Left kidney (tissue), 2 donors: Measurements from ENCODE around the gene INTS6. TPM values are rescaled to one million over a fixed set of nuclear protein-coding genes. Genes with fewer than 3 reads are reported as not detected.

ENCODE experiments used
- DNase-seq: peaks from one replicate; pipeline ENCODE4 v3.0.0-alpha.2; 2013
- polyA plus RNA-seq: library from polyadenylated mRNA; unstranded; fragments of 120-200 nt; gene quantifications from one replicate; pipeline ENCODE4 v1.2.1, GENCODE V29; 2013; ENCODE audit not compliant: insufficient read length

The INTS6 gene
- polyA plus RNA-seq, 1 donor, result 39.2 TPM

DNA sequence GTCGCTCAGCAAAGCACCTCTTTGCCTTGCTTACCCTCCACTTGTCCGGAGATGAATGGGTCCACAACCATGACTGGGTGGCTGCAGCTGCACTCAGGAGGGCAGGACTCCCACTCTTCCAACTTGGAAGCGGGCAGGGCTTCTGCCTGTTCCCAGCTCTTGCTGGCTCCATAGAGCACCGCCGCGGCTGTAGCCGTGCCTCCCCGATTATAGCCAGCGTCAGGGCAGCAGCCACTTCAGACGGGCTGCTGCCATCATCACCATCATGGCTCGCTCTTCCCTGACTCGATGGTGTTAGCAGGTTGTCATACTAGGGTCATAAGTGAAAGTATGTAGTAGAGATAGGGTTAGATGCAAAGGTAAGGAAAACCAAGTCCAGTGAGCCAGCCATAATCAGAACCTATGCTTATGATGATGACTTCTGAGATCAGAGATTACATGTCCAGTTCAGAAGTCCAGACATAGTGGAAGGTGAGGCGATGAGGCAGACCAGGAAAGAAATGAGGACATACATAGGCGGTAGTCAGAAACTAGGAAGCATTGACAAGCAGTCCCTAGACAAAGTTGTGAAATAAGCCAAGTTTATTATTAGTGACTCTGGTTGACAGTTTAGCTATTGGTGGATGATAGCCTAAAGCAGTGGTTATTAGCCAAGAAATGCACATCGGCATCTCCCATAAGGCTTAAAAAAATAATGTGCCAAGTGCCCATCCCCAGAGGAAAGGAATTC lies 4.4 kb upstream of the INTS6 start:
- DNase-seq, result no peak

DNA sequence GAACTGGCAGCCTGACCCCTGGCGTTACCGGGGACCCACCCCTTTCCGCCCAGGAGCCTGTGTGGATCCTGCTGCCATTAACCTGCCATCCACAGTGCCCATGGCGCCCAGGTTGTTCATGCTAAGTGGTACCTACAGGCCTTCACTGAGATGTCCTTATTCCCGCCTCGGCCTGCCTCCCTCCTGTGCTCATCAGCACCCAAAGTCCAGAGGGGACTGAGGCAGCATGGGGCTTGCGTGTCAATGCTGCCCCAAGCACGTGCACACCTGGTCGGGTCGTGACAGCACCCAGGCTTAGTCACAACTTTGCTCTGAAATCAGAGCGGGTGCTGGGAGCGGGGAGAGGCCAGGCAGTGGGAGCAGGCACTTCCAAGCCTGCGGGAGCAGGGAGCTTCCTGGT lies 3.7 kb upstream of the INTS6 start:
- no peak for DNase-seq

DNA sequence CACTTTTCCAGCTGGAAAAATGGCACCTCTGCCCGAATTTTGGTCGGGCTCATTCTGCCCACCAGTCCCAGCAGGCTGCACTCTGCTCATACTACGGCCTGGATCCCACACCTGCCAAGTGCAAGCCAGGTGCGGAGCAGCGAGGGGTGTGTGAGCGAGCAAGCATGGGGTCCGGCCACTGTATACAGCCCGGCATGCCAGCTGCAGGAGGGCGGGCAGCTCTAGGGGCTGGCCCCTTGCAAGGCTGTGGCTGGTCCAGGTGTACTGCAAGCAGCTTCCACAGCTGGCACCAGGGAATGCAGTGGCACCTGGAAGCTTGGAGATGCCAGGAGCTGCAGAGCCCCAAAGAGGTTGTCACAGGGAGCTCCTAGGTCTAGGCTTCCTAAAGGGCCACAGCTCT lies 2.7 kb upstream of the INTS6 start:
- DNase-seq, result no peak

DNA sequence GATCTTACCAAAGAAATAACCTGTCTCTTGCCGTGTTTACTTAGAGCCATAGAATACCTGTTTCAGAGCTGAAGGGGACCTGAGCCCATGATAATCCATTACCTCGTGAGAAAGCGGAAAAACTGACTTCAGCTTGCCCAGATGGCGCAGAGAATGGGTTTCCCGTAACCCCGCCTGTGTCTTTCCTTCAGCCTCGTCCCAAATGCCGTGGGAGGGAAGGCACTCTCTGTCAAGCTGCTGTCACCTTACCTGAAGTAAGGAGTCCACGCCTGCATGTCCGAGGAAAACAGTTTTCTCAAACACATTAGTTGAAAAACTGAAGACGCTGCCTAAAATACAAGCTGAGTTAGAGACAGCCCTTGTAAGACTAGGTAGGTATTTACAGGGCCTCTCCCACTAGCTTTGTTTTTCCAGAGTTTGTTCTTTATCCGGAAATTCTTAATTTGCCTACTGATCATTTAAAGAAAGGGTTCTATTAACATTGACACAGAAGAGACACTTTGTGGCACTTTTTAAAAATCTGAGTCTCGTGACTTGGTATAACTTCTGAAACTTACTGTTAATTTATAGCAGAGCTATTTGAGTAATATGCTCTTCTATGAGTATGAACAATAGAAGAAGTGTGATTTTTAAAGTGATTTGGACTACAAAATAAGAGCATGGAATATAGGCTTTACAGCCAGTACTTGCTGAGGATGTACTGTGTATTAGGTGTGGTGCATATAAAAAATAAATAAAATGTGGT lies 1.3 kb upstream of the INTS6 start:
- DNase-seq, result peak; percentile 32

DNA sequence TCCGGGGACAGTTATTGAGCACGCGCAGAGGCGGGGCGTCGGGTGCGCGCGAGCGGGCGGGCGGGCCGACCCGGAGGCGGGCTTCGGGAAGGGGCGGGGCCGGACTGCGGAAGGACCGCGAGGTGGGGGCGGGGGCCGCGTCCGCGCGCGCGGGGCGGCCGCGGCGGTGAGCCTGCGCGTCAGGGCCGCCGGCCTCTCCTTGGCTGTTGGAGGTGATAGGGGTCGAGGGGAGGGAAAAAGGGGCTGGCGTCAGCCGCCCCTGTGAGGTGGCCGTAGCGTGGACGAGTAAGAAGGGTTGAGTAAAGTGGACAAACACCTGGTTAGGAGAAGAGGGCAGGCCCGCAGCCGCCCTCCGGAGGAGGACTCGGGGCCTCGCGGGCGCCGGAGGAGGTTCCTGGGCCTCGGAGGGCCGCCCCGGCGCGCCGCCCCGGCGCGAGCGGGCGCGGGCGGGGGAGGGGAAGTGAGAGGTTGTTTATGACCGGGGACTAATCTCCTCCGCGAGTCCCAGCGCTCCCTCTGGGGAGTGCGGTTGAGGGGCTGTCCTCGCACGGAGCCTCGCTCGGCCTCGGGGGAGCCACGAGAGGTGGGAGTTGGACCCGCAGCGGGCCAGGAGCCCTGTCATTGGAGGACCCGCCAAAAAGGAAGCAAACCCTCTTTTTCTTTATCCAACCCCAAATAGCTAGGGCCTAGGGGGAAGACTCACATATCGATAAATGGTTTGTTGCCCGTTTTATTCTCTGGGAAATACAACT lies 547 bp upstream of the INTS6 start:
- peak; percentile 75 for DNase-seq

DNA sequence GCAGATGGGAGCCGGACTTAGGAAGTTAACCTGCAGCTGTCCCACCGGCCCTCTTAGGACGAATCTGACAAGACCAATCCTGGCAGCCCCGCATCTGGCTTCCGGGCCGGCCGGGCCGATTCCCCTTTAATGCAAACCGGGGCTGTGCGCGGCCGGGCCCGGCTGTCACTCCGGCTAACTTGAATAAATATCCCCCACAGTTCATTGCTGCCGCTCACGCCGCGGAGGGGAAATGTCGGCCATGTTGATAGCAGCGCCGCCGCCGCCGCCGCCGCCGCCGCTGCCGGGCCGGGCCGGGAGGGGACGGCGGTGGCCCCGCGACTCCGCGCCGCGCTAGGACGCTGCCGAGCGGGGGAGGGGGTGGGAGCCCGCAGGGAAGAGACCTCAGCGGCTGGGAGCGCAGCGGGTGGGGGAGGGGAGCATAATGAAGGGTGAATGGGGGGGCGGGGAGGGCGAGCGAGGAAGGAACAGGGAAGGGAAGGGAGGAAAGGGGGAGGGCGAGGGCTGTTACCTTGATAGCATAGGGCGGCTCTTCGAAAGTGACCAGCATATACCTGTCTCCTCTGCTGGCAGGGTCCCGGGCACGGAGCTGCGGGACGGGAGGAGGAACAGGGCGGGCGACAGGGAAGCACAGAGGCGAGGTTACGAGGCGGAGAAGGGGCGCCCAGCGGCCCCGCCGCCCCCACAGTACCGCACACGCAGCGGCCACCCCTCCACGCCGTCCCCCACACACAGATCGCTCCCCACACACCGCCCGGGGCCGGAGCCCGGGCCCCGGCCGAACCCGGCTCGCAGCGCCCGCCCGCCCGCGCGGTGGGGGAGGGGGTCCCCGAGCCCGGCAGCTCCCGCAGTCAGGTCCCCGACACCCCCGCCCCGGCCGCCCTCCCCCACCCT lies 1.1 kb downstream of the INTS6 start:
- peak; percentile 71 for DNase-seq

DNA sequence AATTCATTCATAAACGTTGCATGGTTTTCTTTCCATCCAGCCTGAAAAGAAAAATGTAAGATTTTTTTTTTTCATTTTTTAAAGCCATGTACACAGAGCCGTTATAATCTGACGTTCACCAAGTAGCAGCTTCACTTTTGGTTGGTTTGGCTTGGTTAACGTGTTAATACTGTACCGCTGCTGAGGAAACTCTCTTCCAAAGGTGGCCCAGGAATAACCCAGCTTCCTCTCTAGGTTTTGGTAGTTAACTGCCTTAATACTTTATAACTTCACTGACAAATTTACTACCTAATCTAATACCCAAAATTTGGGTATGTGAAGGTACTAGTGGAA lies 1.7 kb downstream of the INTS6 start:
- no peak for DNase-seq

DNA sequence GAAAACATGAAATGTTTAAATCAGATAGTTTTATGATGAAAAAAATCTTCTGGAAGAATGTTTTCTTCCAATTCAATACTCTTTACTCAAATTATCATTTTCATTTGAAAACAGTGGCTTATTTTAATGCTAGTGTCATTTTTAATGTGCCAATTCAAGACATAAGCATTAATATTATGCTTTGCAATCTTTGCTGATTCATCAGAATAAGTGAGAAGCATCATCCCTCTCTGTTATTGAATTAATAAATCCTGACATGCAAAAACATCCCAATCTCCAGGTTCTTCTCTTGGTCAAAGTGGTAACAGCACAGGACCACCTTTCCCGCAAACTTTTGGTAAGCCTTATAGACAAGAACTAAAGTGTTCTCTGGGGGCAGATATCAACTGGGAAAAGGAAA lies 3.8 kb downstream of the INTS6 start:
- DNase-seq, result no peak

DNA sequence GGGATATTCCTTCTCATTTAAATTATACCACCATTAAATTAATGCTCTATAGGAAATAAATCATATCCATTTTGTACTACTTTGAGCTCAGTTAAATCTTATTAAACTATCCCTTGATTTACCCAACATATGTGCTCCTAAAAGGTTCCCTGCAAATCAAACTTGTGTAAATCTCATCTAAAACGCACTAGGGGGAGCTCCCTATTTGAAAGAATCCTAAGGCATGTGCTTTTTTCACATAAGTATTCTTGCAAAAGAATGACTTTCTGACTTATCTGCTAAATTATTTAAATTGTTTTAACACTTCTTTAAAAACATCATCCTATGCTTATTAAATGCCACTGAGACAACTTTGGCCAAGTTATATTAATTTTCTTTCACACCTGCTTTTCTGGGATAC lies 7.9 kb downstream of the INTS6 start:
- DNase-seq, result peak; percentile 19

DNA sequence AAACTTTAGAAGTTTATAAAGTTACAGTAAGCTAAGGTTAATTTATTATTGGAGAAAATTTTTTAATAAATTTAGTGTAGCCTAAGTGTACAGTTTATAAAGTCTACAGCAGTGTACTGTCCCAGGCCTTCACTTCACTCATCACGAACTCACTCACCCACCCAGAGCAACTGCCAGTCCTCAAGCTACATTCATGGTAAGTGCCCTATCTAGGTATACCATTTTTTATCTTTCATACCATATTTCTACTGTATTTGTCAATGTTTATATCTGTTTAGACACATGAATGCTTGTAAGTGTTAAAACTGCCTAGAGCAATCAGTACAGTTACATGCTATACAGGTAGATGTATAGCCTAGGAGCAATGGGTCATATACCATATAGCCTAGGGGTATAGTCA lies 12.5 kb downstream of the INTS6 start:
- no peak for DNase-seq

DNA sequence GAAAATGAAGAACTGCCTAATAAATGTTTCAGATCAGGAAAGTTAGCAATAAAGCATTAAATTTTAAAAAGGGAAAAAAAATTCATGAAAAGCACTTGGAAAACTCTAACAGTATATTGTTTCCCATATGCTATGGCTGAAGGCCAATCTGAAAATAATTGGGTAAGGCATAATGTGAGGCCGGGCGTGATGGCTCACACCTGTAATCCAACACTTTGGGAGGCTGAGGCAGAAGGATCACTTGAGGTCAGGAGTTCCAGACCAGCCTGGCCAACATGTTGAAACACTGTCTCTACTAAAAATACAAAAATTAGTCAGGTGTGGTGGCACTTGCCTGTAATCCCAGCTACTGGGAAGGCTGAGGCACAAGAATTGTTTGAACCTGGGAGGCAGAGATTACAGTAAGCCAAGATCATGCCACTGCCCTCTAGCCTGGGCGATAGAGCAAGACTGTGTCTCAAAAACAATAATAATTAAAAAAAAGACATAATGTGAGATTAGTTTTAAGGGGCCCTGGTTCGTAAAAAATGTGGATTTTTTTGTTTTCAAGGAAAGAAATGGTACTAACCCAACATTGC lies 15.2 kb downstream of the INTS6 start:
- no peak for DNase-seq

DNA sequence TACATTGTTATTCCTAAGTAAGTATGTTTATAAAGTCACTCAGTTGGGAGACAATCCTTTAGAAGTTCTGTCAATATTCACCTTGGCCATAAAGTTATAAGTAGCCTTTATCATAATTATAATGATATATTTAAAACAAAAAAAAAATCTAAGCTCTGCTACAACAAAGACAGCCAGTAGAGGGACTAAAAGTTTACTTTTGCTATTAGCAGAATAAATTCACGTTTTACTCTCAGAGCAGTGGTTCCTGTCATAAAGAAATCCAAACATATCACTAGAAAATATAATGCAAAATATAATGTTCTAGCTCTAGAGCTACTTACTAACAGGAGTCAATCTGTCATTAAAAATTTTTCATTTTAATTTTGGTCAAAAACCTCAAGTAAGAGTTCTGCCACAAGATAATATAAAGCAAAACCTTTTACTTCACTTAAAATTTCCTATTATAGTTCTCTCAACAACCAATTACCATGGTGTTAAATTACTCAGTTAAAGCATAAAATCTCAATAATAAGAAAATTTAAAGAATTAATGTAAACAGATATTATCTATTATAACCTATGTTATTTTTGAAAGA lies 17.7 kb downstream of the INTS6 start:
- DNase-seq, result no peak

DNA sequence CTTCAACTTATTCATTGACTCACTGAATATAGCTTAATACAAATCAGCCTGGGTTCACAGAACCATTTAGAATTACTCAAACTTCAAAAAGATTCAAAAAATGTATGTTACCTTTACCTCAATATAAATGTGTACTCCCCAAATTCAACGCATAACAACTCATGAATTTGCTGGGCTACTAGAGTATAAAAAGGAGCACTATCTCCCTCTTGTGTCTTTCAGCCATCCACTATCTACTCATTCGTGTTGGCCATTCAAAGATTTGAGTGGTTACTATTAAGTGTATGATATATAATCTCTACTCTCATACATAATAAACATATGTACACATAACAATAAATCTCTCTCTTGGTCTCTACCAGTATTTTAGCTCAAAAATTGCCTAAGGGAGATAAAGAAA lies 20.3 kb downstream of the INTS6 start:
- no peak for DNase-seq

DNA sequence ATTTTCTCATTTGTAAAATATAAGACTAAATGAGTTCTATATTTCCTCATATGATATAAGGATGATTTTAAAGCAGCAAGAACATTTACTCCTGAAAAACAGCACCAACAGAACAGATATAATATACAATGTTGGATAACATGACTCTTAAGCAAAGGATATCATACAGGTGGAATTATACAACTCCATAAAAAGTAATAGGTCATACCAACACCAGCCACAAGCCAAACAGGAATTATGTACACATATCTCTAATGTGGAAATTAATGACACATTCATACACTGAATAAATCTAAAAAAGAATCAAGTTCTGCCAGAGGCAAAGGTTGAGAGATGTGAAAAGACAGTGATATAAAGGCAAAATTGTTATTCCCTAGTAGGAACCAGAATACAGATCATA lies 25.9 kb downstream of the INTS6 start:
- no peak for DNase-seq

DNA sequence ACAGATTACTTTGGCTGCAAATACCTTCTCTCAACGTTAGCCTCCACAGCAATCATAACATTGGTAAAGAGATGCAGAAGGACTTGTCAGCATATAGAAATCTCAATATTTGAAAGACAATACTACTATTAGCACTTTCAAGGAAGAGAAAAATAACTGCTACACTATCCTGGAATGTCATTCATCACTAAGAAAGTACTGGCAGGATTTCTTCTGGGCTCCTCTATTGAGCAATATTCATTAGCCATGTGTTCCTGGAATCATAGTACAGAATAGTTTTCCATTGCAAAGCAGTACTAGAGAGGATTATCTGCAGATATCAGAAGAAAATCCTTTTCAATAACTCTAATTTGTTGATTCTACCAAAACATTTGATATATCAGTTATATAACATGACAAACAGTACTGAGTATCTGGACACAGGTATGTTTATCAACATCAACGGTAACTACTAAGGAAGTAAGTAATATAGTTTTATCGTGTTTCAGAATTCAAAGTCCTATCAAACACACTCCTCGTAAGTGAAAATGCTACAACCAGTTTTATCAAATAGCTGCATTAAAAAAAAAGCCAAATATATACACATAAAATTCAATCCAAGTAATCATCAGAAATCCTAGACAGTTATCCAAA lies 27.3 kb downstream of the INTS6 start:
- no peak for DNase-seq

DNA sequence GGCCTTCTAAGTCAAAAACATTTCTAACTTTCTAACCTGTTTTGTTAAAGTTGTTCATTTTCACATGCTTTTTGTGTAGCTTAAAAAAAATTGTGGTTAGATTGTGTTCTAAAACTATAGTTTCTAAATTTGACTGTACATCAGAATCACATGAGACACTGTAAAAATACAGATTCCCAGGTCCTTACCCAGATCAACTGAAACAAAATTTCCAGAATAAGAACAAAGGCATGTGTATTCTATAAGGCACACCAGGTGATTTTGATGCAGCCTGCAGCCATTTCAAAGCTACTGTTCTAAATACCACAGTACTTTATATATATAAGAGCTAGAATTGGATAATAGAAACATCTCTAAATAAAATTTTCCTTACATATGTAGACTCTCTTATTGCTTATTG lies 29.1 kb downstream of the INTS6 start:
- no peak for DNase-seq

DNA sequence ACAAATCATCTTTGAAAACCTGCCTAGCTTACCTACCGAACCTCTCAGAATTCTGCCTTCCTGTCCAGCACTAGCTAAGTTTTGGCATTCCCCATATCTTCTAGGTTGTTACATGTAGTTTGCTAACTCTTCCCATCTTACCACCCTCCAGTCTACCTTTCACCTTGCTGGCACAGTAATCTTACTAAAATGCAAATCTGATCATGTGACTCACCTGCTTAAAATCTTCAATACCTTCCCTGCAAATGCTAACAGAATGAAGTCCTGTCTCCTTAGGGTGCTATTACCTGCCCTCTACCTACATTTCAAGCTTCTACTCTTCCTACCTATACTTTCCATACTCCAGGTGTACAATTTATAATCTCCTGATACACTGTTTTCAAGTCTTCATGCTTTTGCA lies 30.4 kb downstream of the INTS6 start:
- DNase-seq, result no peak

DNA sequence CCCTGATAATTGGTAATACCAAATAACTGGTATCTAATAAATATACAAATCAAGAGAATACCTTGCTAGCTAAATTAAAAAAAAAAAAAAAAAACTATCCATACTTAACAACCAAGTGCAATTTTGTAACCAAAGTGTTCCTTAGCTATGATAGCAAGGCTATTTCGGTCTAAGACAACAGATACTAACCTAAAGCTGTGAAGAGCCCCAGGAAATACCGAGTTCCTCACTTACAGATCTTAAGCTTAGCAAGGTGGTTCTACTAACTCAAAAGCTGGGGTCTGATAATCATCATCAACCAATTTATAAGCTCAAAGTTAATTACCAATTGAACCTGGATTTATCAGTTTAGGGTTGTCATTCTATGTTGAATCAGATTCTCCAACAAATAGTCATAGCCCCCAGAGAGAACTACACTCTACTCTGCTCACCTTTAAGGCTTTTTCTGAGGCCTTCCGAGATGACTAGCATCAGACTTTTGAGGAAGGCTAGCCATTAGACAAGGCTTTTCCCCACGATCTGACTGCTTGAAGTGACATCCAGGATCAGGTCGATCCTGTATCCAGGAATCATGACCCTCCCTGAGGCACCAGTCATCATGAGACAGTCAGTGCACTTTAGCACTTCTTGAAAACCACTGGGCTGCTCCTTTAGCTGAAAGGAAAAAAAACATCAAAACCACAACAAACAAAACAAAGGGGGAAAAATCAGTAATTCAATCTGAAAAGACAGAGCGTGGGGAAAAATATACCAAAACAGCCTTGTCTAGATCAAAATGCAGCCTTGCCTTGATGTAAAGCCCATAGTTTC lies 31.9 kb downstream of the INTS6 start:
- DNase-seq, result no peak

DNA sequence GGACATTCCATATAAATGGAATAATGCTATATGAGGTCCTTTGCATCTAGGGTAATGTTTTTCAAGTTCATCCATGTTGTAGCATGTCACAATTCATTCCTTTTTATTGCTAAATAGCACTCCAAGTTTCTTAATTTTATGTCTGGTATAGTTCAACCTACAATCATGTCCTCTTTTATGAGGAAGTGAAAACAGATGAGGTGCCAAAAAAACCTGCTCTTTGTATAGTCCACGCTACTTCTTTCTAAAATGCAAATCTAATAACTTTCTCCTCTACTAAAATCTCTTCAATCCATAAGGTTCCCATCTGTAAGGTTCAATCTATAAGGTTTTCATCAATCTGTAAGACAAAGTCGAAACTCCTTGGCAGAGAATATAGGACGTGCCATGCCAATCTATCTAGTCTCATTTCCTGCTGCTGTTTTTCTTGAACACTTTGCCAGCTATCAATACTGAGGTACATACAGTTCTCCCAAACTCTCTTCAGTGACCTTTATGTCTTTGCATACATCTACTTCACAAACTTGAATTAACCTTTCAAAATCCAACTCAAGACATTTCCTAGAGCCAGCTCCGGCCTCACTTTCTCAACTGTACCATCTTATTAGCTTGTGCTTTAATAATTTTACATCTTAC lies 33.7 kb downstream of the INTS6 start:
- DNase-seq, result no peak

DNA sequence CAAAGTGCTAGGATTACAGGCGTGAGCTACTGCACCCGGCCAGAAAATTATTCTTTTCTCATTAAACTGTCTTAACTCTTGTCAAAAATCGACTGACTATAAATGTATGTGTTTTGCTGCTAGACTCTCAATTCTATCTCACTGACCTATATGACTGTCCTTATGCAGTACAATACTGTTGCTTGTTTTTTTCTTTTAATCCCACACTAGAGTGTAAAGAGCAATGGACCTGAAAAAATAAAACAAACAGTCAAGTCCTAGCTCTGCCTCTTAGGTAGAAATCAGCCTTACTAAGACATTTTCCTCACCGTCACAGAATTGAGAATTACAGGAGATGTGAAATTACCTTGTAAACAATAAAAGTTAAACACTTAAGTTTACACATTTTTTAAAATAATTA lies 35.1 kb downstream of the INTS6 start:
- no peak for DNase-seq
